Epithelial cell of esophagus (primary cell): Measurements from ENCODE around the gene CRBN.

Experiments
- DNase-seq: peaks from one replicate; pipeline ENCODE4 v3.0.0; 2010; ENCODE audit warnings: low read depth
- H3K4me3 ChIP-seq: 2 replicates; pipeline ENCODE4 v1.5.1; 2011; ENCODE audit warnings: mild to moderate bottlenecking, low read length, control low read depth
- TF ChIP-seq, protein P1 (sequence below): IDR thresholded peaks from 2 replicates; pipeline ENCODE4 v1.5.1; 2011; ENCODE audit warnings: low read depth, mild to moderate bottlenecking, low read length, control low read depth, inconsistent platforms; ENCODE audit not compliant: insufficient read depth; ENCODE audit errors: missing control alignments

CRBN gene

DNA sequence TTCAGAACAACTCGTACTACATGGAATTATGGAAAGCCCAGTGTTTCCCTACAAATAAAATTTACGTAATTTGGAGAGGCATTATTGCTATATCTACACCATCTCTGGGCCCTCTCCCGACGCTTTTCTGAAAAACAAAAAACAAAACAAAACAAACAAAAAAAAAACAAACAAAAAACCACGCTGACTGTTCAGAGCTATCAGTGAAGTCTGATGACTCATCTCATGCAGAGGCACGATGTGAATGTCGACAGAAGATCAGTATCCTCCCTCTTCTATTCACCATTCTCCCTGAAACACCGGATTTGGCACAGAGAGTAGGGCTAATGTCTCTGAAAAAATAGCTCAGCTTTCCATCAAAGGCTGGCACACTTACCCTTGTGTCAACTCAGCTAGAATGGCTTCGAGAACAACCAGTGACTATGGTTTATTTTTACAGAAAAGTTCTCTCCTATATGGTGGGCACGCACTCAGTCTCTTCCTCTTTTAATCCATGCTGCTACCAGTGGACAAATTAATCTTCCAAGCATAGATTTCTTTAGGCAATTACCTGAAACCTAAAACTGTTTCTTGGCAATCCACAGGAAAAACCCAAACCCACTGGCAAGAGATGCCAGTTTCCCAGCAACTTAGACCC is 1.5 kb downstream of the CRBN start:
- H3K4me3 ChIP-seq: peak overlapping the region; percentile 95
- TF ChIP-seq, protein P1, sequence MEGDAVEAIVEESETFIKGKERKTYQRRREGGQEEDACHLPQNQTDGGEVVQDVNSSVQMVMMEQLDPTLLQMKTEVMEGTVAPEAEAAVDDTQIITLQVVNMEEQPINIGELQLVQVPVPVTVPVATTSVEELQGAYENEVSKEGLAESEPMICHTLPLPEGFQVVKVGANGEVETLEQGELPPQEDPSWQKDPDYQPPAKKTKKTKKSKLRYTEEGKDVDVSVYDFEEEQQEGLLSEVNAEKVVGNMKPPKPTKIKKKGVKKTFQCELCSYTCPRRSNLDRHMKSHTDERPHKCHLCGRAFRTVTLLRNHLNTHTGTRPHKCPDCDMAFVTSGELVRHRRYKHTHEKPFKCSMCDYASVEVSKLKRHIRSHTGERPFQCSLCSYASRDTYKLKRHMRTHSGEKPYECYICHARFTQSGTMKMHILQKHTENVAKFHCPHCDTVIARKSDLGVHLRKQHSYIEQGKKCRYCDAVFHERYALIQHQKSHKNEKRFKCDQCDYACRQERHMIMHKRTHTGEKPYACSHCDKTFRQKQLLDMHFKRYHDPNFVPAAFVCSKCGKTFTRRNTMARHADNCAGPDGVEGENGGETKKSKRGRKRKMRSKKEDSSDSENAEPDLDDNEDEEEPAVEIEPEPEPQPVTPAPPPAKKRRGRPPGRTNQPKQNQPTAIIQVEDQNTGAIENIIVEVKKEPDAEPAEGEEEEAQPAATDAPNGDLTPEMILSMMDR: no peak

GRCh38 chr3:3172627-3173026 is 6.9 kb downstream of the CRBN start:
- no peak for DNase-seq
- H3K4me3 ChIP-seq: no peak overlapping the region
- TF ChIP-seq, protein P1: no peak

More for the DNA sequence above, 1.5 kb downstream of the CRBN start:
- peak; percentile 40 for DNase-seq

GRCh38 chr3:3170998-3171397 is 8.5 kb downstream of the CRBN start:
- H3K4me3 ChIP-seq: no peak overlapping the region
- TF ChIP-seq, protein P1: peak; percentile 38
- peak; percentile 39 for DNase-seq

DNA sequence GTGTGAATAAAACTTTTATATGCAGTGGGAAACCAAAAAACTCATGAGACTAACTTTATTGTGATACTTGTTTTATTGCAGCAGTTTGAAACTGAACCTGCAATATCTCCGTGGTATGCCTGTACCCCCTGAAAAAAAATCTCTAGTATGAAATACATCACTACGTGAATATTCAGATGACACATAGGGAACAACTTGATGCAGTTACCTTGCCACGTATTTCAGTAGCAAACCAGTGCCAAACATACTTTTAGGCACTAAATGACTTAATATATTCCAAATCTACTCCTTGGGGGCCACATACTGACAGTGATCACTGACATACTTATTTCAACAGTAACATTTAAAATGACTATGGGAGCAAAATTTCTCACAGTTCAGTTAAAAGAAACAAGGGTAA is 13.8 kb downstream of the CRBN start:
- DNase-seq: no peak
- H3K4me3 ChIP-seq: no peak overlapping the region
- TF ChIP-seq, protein P1: no peak

- no peak overlapping the region for H3K4me3 ChIP-seq
- DNase-seq: peak; percentile 24
- TF ChIP-seq, protein P1: no peak
Observed at GRCh38 chr3:3165241-3165640, 14.2 kb downstream of the CRBN start.

DNA sequence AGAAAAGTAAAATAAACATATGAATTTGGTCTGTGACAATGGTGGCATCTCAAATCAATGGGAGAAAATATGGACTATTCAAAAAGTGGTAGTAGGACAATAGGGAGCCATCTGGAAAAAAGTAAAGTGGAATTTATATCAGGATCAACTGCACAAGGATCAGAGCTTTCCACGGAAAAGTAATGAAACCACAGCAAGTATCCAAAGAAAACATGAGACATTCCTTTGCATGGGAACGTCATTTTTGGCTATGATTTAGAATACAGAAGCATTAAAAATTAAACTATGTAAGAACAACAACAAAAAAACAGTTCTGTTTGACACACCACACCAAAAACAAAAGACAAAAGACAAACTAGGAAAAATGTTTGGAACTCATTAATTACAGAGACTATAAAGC is 18.7 kb downstream of the CRBN start:
- H3K4me3 ChIP-seq: no peak overlapping the region
- TF ChIP-seq, protein P1: no peak
- no peak for DNase-seq

DNA sequence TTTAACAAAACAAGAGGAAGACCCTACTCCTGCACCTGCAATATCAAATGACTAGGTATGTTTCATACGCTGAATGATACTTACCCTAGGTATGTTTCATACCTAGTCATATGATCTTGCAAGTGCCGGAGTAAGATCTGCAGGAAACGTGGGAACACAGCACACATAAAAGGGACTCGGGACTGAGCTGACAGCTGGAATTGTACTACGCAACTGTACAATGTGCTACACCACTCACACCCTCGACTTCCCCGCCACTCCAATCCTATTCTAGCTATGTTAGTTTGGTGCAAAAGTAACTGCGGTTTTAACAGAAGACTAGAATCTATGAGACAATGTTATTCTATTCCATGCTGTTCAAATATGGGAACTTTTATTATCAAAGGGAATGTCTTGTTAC is 22.0 kb downstream of the CRBN start:
- no peak overlapping the region for H3K4me3 ChIP-seq
- TF ChIP-seq, protein P1: no peak
- no peak for DNase-seq
